SK-MEL-5 (cell line): ENCODE data around the gene HKDC1. TPM values are rescaled to one million over a fixed set of nuclear protein-coding genes. Genes with fewer than 3 reads are reported as not detected.
"Not testable (repeated sequence)": the region's sequence is repeated elsewhere in the genome, so short reads cannot be mapped to it uniquely, and the experiment has no call there.

Source experiments
- DNase-seq: peaks from one replicate; pipeline ENCODE4 v3.0.0-alpha.2; 2016; ENCODE audit warnings: low read depth, low spot score
- in situ Hi-C: cut with HindIII; loops from 2 replicates; pipeline ENCODE4 v1.10.0; 2016; ENCODE audit warnings: low sequenced_read_pairs, high pct_unique_total_duplicates, low pct_unique_long_range_greater_than_20kb
- polyA plus RNA-seq, 2 experiments: library from polyadenylated mRNA; depleted of rRNA; stranded (reverse); fragments of >200 nt; gene quantifications; 2 replicates each; pipeline ENCODE4 v1.2.3, GENCODE V29; 2015
- total RNA-seq: library from RNA; depleted of rRNA; stranded (reverse); fragments of >200 nt; shearing (Covaris generic); gene quantifications from 2 replicates; pipeline ENCODE4 v1.2.3, GENCODE V29; 2014; rRNA removed

HKDC1 gene
- 0.29 and 0.61 TPM in 2 replicates for total RNA-seq
- polyA plus RNA-seq (2015; cell fraction: cytosol; rRNA removed), result 0.04 and 0.19 TPM in 2 replicates
- polyA plus RNA-seq (2015; cell fraction: nucleus; rRNA removed), result 0.06 and 0.16 TPM in 2 replicates

GRCh38 chr10:69220041-69220451, at the start of gene HKDC1:
HKDC1 (plus strand) TSS chr10:69220332; CDS start chr10:69220436, 104 bp downstream.
- DNase-seq, result no peak
- in situ Hi-C loops, result no loop called here

GRCh38 chr10:69172241-69172982, 47.7 kb upstream of the HKDC1 start:
- in situ Hi-C loops, result no loop called here
- no peak for DNase-seq

- in situ Hi-C loops, DNase-seq: not testable (repeated sequence)
Observed at GRCh38 chr10:69175326-69175725, 44.8 kb upstream of the HKDC1 start.

DNA sequence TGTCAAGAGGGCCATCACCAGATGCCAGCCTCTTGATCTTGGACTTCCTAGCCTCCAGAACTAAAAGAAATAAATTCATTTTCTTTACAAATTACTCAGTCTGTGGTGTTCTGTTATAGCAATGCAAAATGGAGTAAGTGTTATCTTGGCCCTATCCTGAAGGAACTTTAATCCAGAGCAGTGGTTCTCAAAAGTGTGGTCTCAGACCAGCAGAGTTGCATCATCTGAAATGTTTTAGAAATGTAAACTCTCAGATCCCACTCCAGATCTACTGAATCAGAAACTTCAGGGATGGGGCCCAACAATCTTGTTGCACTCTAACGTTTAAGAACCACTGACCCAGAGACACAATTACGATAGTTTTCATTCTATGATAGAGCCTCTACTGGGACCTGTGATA, 43.3 kb upstream of the HKDC1 start:
- in situ Hi-C loops, result no loop called here
- DNase-seq, result no peak

DNA sequence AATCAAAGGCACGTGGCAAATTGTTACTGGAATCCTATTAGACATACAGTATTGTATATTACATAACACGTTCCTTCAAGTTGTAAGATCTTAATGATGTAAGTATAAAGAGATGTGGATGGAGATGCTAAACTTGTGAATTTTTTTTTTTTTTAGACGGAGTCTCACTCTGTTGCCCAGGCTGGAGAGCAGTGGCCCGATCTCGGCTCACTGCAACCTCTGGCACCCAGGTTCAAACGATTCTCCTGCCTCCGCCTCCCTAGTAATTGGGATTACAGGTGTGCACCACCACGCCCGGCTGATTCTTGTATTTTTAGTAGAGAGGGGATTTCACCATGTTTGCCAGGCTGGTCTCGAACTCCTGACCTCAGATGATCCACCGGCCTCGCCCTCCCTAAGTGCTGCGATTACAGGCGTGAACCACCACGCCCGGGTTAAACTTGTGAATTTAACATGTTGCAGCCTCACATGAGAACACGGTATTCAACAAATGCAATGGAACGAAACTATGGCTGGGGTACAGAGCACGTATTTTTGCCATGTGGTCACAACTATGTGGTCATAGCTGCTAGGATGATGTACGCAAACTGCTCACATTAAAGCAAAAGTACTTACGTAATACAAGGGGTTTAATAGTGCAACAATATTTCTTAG, 40.9 kb upstream of the HKDC1 start:
- in situ Hi-C loops, result no loop called here
- DNase-seq, result no peak

- peak; percentile 97 for DNase-seq
- in situ Hi-C loops, result no loop called here
Observed at GRCh38 chr10:69179743-69180524, 40.2 kb upstream of the HKDC1 start, which contains the start of gene SUPV3L1. SUPV3L1 (plus strand) TSS chr10:69180234; CDS start chr10:69180292, 58 bp downstream.

GRCh38 chr10:69180525-69181204, 39.5 kb upstream of the HKDC1 start:
- no peak for DNase-seq
- in situ Hi-C loops, result no loop called here

- in situ Hi-C loops, result no loop called here
- DNase-seq, result no peak
Observed at GRCh38 chr10:69181433-69181832, 38.7 kb upstream of the HKDC1 start.

DNA sequence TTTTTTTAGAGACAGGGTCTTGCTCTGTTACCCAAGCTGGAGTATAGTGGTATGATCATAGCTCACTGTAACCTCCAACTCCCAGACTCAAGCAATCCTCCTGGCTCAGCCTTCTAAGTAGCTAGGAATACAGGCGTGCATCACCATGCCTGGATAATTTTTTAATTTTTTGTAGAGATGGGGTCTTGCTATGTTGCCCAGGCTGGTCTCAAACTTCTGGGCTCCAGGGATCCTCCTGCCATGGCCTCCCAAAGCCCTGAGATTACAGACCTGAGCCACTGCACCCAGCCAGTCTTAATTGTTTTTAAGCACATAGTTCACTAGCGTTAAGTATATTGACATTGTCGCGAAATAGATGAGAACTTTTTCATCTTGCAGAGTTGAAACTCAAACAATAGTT, 38.1 kb upstream of the HKDC1 start:
- DNase-seq, result no peak
- in situ Hi-C loops, result no loop called here

- in situ Hi-C loops, result no loop called here
- DNase-seq, result no peak
Observed at GRCh38 chr10:69186524-69186923, 33.6 kb upstream of the HKDC1 start.

GRCh38 chr10:69201045-69201444, 19.1 kb upstream of the HKDC1 start:
- DNase-seq, result no peak
- in situ Hi-C loops, result no loop called here

DNA sequence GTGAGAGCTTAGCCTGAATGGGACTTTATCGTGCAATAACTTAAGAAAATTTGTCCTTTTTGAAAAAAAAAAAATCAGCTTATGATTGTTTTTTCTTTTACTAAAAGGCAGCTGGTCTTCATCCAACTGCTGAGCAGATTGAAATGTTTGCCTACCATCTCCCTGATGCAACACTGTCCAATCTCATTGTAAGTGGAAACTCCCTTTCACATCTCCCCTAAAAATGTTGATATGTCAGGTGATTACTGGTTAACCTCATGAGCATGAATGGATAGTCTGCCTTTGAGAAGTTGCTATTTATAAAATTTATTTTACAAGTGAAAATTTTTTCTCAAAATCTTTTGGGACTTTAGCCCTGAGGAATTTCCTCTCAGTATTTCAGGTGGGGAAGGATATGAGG, 17.8 kb upstream of the HKDC1 start:
- in situ Hi-C loops, result no loop called here
- DNase-seq, result no peak

DNA sequence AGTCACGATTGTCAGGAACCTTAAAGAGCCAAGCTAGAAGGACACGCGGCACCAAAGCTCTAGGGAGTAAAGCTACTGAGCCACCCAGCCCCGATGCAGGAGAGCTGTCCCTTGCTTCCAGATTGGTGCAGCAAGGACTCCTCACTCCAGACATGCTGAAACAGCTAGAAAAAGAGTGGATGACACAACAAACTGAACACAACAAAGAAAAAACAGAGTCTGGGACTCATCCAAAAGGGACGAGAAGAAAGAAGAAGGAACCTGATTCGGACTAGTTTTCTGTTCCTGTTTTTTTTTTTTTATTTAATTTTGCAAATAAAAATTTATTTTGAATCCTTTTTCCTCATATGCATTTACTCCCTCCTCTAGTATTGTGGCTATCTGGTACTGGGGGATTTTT, 11.4 kb upstream of the HKDC1 start:
- in situ Hi-C loops, result no loop called here
- DNase-seq, result no peak

DNA sequence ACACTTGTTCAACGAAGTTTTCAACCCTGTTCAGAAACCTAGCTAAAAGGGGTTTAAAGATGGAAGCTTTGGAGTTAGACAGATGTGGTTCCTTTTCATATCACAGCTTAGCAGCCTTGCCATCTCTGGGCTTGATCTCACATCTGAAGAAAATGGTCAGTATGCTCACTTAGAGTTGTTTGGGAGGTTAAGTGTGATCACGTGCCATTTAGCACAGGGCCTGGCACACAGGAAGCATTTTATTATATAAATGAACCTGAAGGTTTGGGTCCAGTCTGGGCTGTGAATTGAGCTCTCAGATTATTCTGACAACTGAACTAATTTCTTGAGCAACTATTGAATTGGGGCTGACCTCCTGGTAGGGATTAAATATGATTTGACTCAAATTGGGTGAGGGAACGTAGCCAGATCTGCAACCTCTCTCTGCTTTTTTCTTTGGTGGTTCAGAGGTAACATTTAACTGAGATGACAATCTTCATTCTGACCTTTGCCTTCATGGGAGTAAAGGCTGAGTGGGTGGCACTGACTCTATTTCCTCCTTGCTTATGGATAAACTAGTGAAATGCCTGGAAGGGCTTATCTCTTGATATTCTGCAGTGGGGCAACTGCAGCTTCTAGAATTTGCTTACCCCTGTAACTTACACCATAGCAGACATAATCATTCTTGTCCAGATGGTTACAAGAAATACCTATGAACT, 10.2 kb upstream of the HKDC1 start:
- in situ Hi-C loops, result no loop called here

GRCh38 chr10:69211104-69211503, 9.0 kb upstream of the HKDC1 start:
- DNase-seq, result no peak
- in situ Hi-C loops, result no loop called here

More for the DNA sequence above, 10.2 kb upstream of the HKDC1 start:
- DNase-seq, result no peak

- in situ Hi-C loops, result no loop called here
- DNase-seq, result no peak
Observed at GRCh38 chr10:69211524-69211923, 8.6 kb upstream of the HKDC1 start.
